ENCODE data around the gene SEMA3B.
"Not testable (repeated sequence)": the region's sequence is repeated elsewhere in the genome, so short reads cannot be mapped to it uniquely, and the experiment has no call there.

SEMA3B gene

DNA sequence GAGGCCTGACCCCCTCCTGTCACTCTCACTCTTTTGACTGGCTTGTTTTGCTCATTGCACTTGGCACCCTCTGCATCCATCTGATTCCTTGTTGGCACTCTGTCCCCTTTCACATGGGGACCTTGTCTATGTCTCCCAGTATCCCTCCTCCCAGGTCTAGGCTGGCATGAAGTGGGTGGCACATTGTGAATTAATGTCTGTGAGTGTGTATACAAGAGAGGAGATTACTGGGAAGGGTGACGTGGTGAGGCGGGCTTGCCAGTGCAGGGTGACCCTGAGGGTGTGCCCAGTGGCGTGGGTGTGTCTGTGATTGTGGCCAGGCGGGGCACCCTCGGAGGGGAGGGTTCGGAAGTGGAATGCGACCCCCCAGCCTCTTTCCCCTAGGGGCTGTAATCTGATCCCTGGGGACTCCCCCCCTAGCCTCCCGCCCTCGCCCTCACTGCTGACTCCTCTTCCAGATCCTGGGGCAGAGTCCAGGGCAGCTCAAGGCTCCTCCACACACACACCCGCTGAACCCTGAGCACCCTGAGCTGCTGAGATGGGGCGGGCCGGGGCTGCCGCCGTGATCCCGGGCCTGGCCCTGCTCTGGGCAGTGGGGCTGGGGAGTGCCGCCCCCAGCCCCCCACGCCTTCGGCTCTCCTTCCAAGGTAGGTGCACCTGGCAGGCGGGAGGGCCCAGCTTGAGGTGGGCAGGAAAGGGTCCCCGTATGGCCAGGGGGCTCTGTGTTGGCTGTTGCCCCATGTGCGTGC, at the start of gene SEMA3B:
Gene SEMA3B (plus strand): TSS at position 445 of the 749 bp plus-strand sequence. CDS start 94 bp downstream, at position 539.
- Mint-ChIP-seq H3K4me3 (no peak within 1 kb of the TSS), H3K36me3 (ENCODE audit: low read depth) (no peaks in the 10 kb centered on the region), H3K27ac (peak within 1 kb of the TSS; percentile 52), H3K9me3 (no peaks in the 10 kb centered on the region), H3K27me3 (peaks cover 33% of the 10 kb centered on the region), H3K4me1 (ENCODE audit: low read depth) (peaks cover 12% of the 10 kb centered on the region)
- DNase-seq: no peak

DNA sequence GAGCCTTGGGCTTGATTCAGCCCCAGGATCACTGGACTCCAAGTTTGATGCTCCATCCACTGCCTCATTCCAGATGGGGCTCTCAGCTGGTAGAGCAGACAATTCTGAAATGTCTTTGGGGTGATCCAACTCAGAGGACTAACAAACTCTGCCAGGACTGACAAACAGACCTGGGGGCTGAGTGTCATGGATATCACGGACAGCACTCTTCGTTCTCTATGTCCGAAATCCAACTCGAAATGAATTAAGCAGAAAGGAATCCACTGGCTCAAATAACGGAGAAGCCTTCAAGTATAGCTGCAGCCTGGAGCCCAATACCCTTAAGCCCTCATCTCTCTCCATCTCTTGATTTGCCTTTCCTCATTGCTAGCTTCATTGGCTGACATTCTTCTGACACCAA, 49.7 kb upstream of the SEMA3B start:
- no peak overlapping the region for H3K27ac Mint-ChIP-seq
- H3K4me3 Mint-ChIP-seq: no peak overlapping the region
- no peaks in the 10 kb centered on the region for H3K36me3 Mint-ChIP-seq (ENCODE audit: low read depth)
- no peak for DNase-seq
- H3K27me3 Mint-ChIP-seq: no peaks in the 10 kb centered on the region
- H3K9me3 Mint-ChIP-seq: no peaks in the 10 kb centered on the region
- no peaks in the 10 kb centered on the region for H3K4me1 Mint-ChIP-seq (ENCODE audit: low read depth)

DNA sequence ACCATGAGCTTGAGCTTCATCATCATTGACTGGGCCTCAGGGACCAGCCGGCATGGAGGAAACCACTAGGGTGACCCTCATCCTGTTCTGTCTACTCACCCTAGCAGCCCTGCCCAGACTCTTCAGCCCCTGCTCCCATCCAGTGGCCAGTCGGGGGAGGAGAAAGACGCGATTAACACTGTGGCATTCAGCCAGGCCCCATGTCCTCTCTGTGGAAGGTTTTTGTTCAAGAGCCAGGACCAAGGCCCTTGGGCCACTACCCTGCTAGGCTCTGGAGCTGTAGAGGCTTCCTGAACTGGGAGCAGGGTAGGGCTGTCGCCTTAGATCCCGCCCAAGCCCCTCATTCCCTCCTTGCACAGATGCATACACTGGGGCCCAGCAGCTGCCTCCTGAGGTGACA, 48.8 kb upstream of the SEMA3B start:
- Mint-ChIP-seq H3K9me3 (no peaks in the 10 kb centered on the region), H3K4me1 (ENCODE audit: low read depth) (no peaks in the 10 kb centered on the region), H3K27me3 (no peaks in the 10 kb centered on the region), H3K27ac (no peak overlapping the region), H3K36me3 (ENCODE audit: low read depth) (no peaks in the 10 kb centered on the region), H3K4me3 (no peak overlapping the region)
- DNase-seq: no peak

DNA sequence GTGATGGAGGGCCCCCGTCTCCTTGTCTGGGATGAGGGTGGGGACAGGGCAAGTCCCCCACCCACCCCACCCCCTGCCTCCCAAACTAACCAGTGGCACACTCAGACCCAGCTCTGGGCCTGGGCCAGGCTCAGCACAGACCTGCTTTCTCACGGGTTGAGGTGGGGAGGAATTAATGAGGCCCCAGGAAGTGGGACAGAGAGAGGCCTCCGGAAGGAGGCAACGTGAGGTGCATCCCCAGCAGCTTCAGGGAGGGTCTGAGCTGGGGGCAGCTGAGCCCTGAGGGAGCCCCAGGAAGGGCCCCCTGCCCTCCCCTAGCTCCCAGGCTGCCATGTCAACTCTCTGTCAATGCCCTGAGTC, 47.9 kb upstream of the SEMA3B start:
- Mint-ChIP-seq H3K27ac (no peak overlapping the region), H3K27me3 (no peaks in the 10 kb centered on the region), H3K9me3 (no peaks in the 10 kb centered on the region), H3K4me3 (no peak overlapping the region), H3K36me3 (ENCODE audit: low read depth) (no peaks in the 10 kb centered on the region), H3K4me1 (ENCODE audit: low read depth) (peaks cover 6% of the 10 kb centered on the region)
- DNase-seq: no peak

DNA sequence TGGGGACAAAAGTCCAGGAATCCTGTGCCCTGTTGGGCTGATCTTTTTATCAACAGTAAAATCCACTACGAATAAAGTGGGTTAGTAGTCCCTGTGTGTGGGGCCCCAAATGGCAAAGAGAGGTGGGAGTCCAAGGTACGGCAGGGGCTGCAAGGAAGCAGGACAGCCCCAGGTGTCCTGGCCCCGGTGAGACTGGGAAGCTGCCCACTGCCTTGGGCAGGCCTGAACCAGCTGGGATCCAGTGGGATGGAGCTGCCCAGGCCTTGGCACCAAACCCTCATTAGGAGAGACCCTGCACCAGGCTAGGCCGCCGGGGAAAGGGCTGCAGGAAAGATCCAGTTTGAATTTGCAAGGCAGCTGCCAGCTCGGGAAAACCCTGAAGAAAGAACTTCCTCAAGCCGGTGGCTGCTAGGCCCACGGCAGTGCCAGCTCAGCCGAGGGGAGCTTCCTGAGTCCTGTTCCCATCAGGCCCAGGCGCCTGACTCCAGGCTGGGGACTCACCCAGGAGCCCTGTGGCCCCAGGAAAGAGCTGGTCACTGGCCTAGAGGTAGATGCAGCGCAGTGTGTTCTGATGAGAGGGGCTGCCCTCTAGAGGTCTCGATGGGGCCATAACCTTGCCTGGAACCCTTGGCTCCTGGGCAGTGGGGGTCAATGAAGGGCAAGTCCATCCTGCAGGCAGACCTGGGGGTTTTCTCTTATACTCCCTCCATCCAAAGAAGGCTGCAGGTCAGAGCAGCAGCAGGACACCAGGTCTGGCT, 47.4 kb upstream of the SEMA3B start:
- Mint-ChIP-seq H3K9me3 (no peaks in the 10 kb centered on the region), H3K27me3 (no peaks in the 10 kb centered on the region), H3K4me1 (ENCODE audit: low read depth) (peaks cover 11% of the 10 kb centered on the region), H3K27ac (no peak overlapping the region), H3K36me3 (ENCODE audit: low read depth) (no peaks in the 10 kb centered on the region), H3K4me3 (no peak overlapping the region)
- DNase-seq: no peak

DNA sequence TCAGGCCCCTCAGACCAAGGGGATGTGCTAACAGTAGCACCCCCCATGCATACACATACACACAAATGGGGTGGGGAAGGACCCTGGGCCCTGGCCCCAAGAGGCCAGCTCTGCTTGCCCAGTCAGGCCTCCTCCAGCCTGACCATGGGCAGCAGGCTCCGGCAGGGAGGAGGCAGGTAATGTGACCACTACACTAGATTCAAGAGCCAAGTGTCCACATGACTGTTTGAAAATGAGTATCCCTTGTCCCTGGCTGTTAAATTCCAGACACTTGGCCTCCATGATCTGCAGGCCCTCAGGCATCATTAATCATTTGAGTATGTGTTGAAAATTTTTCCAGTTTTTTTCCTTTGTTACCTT, 46.8 kb upstream of the SEMA3B start:
- peaks cover 17% of the 10 kb centered on the region for H3K4me1 Mint-ChIP-seq (ENCODE audit: low read depth)
- no peak overlapping the region for H3K4me3 Mint-ChIP-seq
- H3K27me3 Mint-ChIP-seq: no peaks in the 10 kb centered on the region
- H3K9me3 Mint-ChIP-seq: no peaks in the 10 kb centered on the region
- H3K36me3 Mint-ChIP-seq (ENCODE audit: low read depth): peaks cover 2% of the 10 kb centered on the region
- no peak overlapping the region for H3K27ac Mint-ChIP-seq
- DNase-seq: no peak

DNA sequence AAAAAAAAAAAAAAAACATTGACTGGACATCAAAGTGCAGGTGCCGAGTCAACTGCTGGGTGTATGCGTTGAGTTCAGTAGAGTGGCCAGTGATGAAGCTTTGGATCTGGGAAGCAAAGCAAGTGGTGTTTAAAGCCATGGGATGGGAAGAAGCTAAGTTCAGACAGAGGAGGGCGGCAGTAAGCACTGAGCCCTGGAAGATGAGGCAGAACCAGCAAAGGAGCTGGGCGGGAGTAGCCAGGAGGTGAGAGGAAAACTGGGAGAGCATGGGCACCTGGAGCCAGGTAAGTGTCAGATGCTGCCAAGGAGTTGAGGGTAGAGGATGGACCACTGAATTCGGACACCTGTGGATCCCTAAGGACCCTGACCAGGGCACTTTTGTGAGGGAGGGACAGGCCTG, 44.3 kb upstream of the SEMA3B start:
- H3K4me3 Mint-ChIP-seq: no peak overlapping the region
- no peaks in the 10 kb centered on the region for H3K9me3 Mint-ChIP-seq
- DNase-seq: no peak
- no peak overlapping the region for H3K27ac Mint-ChIP-seq
- H3K4me1 Mint-ChIP-seq (ENCODE audit: low read depth): peaks cover 27% of the 10 kb centered on the region
- peaks cover 5% of the 10 kb centered on the region for H3K36me3 Mint-ChIP-seq (ENCODE audit: low read depth)
- H3K27me3 Mint-ChIP-seq: no peaks in the 10 kb centered on the region

DNA sequence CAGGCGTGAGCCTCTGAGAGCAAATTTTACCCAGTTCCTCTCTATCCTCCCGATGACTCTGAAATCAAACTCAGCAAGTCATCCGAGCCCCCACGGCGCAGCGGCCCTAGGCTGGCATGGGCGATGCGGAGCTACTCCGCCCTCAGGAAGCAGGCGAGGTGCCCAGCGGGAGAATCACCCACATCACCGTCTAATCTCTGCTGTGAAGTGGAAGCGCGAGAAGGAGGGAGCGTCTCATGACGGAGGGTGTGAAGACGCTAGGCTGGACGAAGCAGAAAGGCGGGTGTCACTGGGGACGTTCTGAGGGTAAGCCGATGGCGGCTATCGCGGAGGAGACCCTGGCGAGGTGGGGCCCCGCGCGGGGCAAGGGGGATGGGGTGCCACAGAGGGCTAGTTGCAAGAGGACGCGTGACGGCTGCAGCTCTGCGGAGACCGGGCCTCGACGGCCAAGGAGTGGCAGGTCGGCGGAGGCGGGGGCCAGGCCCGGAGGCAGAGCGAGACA, 42.0 kb upstream of the SEMA3B start:
- Mint-ChIP-seq H3K9me3 (no peaks in the 10 kb centered on the region), H3K36me3 (ENCODE audit: low read depth) (peaks cover 5% of the 10 kb centered on the region), H3K27me3 (no peaks in the 10 kb centered on the region), H3K4me3 (peak overlapping the region; percentile 90), H3K4me1 (ENCODE audit: low read depth) (peaks cover 27% of the 10 kb centered on the region), H3K27ac (peak overlapping the region; percentile 95)
- no peak for DNase-seq

DNA sequence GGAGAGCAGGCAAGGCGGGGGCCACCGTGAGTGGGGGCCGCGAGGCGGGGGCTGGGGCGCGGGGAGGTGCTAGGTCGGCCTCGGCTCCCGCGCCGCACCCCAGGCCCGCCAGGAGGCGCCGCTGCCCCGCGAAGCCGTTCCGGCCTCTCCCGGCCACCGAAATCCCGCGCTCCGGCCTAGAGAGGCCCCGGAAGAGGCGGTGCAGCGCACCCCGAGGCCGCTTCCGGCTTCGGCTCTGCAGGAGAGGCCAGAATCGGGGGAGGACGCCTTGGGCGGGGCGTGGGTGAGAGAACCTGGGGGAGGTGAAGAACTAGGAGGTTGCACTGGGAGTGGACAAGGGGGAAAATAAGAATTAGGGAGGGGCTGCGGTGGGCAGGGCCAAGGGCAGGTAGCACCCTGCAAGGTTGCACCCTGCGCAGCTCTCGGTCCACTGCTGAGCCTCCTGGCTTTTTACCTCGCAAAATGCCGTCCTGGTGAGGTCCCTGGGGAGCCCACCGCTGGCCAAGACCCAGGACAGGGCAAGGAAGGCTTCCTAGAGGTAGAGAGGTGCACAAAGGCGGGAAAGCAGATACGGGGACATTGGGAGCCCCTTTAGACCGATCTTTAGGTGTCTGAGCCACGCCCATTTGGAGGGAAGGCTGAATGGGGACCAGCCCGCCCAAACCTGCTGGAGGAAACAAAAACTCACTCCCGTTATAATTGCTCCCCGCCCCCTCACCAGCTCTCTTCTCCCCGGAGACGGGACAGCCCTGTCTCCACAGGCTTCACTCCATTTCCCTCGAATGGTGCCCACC, 41.4 kb upstream of the SEMA3B start:
- peak overlapping the region; percentile 95 for H3K27ac Mint-ChIP-seq
- no peaks in the 10 kb centered on the region for H3K9me3 Mint-ChIP-seq
- peaks cover 5% of the 10 kb centered on the region for H3K36me3 Mint-ChIP-seq (ENCODE audit: low read depth)
- peak overlapping the region; percentile 90 for H3K4me3 Mint-ChIP-seq
- peaks cover 27% of the 10 kb centered on the region for H3K4me1 Mint-ChIP-seq (ENCODE audit: low read depth)
- DNase-seq: peak; percentile 94
- no peaks in the 10 kb centered on the region for H3K27me3 Mint-ChIP-seq

DNA sequence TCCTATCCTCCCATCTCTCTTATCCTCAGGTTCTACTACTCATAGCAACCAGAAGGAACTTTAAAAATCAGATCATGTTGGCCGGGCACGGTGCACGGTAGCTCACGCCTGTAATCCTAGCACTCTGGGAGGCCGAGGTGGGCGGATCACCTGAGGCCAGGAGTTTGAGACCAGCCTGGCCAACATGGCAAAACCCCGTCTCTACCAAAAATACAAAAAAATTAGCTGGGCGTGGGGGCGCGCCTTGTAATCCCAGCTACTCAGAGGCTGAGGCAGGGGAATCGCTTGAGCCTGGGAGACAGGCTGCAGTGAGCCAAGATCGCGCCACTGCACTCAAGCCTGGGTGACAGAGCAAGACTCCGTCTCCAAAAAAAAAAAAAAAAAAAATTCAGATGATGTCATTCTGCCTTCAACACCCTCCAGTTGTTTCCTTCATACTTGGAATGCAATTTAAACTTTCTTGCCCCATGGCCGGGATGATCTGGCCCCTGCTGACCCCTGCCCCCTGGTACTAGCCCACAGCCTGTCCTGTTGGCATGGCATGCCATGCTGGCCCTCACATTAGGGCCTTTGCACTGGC, 40.7 kb upstream of the SEMA3B start:
- Mint-ChIP-seq H3K4me1 (ENCODE audit: low read depth) (peaks cover 27% of the 10 kb centered on the region), H3K27ac (peak overlapping the region; percentile 93), H3K4me3 (peak overlapping the region; percentile 90)
- H3K9me3 Mint-ChIP-seq; H3K27me3 Mint-ChIP-seq; DNase-seq; H3K36me3 Mint-ChIP-seq (ENCODE audit: low read depth): not testable (repeated sequence)

DNA sequence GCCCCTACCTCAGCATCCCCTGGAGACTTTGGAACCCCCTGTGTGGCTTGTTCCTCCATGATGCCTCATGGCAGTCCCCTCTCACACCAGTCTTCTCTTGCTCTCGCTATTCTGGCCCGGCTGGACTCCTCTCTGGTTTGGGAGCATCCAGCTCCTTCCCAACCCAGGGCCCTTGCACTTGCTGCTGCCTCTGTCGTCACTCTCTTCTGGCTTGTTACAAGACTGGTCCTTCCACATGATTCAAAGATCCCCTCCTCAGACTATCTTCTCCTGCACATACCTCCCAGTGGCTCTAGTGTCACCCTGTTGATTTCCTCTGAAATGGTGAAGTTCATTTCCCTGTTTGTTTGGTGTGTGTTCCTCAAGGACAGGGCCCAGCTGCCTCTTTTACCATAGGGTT, 39.5 kb upstream of the SEMA3B start:
- Mint-ChIP-seq H3K4me3 (no peak overlapping the region), H3K4me1 (ENCODE audit: low read depth) (peaks cover 29% of the 10 kb centered on the region), H3K27me3 (no peaks in the 10 kb centered on the region), H3K27ac (no peak overlapping the region), H3K36me3 (ENCODE audit: low read depth) (peaks cover 5% of the 10 kb centered on the region), H3K9me3 (no peaks in the 10 kb centered on the region)
- DNase-seq: no peak

DNA sequence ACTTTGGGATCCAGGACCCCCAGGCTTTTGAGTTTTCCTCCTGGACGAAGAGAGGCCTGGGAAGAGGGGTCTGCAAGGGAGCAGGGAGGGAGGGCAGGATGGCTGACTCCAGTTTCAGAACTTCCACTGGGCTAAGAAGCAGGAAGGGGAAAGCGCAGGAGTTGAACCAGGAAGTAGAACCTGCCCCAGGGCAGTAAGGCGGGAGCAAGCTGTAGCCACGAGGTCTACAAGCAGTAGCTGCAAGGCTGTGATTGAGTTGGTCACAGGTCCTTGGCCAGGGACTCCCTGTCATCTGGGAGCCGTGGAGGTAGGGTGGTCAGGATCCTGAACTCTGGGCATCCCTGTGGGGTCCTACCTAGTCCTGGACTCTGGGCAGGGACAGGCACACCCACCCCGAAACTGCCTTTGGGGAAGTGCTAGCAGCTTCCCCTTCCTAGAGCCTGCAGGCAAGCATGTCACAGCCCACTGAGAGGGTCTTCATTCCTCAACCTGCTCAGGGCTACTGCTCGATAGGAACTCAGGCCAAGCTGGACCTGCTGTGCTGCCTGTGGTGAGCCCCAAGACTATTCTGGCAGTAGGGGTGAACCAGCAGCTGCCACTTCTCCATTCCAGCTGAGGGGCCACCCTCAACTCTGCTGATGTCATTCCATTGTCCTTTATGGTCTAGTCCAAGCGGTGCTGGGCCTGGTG, 38.7 kb upstream of the SEMA3B start:
- Mint-ChIP-seq H3K9me3 (no peaks in the 10 kb centered on the region), H3K4me3 (no peak overlapping the region), H3K36me3 (ENCODE audit: low read depth) (peaks cover 5% of the 10 kb centered on the region), H3K27ac (no peak overlapping the region), H3K4me1 (ENCODE audit: low read depth) (peaks cover 33% of the 10 kb centered on the region), H3K27me3 (no peaks in the 10 kb centered on the region)
- DNase-seq: no peak

DNA sequence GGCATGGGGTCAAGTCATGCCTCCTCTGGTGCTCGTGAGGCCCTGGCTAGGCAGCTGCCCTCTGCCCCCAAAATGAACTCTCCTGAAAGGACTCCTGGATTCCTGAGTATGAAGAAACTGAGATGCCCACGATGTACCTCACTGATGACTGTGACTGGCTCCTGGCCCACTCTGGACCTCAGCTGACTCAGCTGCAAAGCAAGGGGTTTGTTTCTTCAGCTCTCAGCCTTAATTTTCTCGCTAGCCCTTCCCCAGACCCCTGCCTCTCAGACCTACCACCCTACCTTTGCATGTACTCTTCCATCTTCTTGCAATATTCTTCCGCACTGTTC, 38.2 kb upstream of the SEMA3B start:
- H3K27me3 Mint-ChIP-seq: no peaks in the 10 kb centered on the region
- H3K4me3 Mint-ChIP-seq: no peak overlapping the region
- peaks cover 7% of the 10 kb centered on the region for H3K36me3 Mint-ChIP-seq (ENCODE audit: low read depth)
- no peak overlapping the region for H3K27ac Mint-ChIP-seq
- H3K4me1 Mint-ChIP-seq (ENCODE audit: low read depth): peaks cover 34% of the 10 kb centered on the region
- H3K9me3 Mint-ChIP-seq: no peaks in the 10 kb centered on the region
- no peak for DNase-seq

DNA sequence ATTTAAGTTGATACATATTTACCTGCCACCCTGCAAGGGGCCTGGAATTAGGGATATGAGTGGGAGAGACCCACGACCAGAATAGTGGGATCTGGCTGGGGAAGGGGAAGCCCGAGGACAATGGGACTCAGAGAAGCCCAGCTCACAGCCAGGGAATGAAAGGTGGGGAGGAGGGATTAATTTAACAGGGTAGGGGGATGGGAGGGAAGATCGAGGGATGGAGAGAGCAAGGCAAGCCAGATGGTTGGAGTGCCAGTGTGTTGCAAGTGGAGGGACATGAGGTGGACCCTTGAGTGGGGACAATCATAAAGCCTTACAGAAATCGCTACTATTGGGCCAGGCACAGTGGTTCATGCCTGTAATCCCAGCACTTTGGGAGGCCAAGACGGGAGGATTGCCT, 37.4 kb upstream of the SEMA3B start:
- Mint-ChIP-seq H3K36me3 (ENCODE audit: low read depth) (peaks cover 11% of the 10 kb centered on the region), H3K27me3 (no peaks in the 10 kb centered on the region), H3K9me3 (no peaks in the 10 kb centered on the region), H3K4me3 (no peak overlapping the region), H3K4me1 (ENCODE audit: low read depth) (peaks cover 26% of the 10 kb centered on the region), H3K27ac (no peak overlapping the region)
- no peak for DNase-seq
